Forelimb muscle (tissue), 1 donor: Measurements from ENCODE around the gene USP6NL. TPM values are rescaled to one million over a fixed set of nuclear protein-coding genes. Genes with fewer than 3 reads are reported as not detected.
"Not testable (repeated sequence)": the region's sequence is repeated elsewhere in the genome, so short reads cannot be mapped to it uniquely, and the experiment has no call there.

Experiments
- DNase-seq: peaks from one replicate; pipeline ENCODE4 v3.0.0-alpha.2; 2013; ENCODE audit warnings: low read depth
- polyA plus RNA-seq: library from polyadenylated mRNA; unstranded; fragments of 120-200 nt; gene quantifications from one replicate; pipeline ENCODE4 v1.2.1, GENCODE V29; 2013; ENCODE audit not compliant: insufficient read length

The USP6NL gene
- 7.7 TPM for polyA plus RNA-seq

DNA sequence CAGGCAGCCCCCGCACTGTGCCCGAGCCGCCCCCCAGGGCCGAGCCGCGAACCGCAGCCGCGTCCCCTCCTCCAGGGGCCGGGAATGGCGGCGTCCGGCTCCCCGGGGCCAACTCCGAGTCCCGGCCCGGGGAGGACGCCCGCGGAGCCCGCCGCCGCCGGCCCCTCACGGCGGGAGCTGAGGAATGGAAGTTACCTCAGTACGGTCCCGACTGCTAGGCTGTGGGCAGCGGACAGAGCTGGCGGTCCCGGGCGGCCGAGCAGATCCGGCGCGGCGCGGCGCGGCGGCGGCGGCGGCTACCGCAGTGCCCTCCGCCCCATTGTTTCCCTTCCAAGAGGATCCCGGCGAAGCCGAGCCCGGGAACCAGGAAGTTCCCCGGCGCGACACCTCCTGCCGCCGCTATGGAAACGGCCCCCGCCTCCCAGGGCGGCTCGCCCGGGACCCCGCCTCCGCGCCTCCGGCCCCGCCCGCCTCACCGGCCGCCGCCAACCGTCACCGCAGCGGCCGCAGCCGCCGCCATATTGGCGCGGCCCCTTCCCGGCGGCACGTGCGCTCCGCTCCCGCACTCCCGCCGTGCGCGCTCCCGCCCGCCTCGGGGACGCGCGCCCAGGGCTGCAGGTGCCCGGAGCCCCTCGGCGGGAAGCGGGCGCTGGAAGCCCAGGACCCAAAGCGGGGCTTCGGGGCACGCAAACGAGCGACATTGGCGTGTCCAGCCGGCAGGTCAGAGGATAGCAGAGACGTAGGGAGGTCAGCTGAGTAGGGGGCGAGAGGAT is at the start of gene USP6NL:
Gene USP6NL (minus strand): TSS at position 403 of the 773 bp plus-strand sequence. CDS start 14,016 bp downstream, outside the sequence.
- peak; percentile 50 for DNase-seq

- no peak for DNase-seq
Observed at GRCh38 chr10:11658801-11659368, 47.4 kb upstream of the USP6NL start.

DNA sequence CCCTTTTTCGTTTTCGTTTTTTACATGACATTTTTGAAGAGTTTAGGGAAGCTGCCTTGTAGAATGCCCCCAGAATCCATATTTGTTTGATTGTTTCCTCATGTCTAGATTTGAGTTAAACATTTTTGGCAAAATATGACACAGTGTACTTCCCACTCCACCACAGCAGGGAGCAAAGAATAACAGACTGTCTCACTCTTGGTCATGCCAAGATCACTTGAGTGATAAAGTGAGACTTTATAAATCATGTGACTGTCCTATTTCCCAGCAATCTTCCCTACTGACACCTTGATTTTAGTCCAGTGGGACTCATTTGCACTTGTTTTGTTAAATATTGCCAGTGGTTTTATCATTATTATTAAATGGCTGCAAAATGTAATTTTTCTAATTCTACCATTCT is 44.4 kb upstream of the USP6NL start:
- DNase-seq: no peak

- no peak for DNase-seq
Observed at GRCh38 chr10:11654659-11655058, 43.2 kb upstream of the USP6NL start.

- no peak for DNase-seq
Observed at GRCh38 chr10:11653758-11654471, 42.5 kb upstream of the USP6NL start.

DNA sequence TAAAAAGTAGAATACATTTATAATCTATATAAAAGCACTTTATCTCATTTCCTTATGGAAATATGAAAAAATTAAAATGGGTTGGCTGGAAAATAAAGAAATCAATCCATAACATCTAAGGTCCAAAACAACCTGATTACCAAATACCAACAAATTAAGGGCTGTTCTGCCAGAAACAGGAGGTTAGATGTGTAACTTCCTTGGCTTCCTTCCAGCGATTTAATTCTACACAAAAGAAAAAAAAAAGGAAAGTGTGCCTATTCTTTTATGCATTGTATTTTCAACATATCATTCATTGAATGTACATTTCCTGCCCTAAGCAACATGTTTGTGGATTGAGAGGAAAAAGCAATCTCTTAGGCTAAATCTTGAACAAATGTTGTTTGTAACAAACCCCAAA is 36.2 kb upstream of the USP6NL start:
- no peak for DNase-seq

DNA sequence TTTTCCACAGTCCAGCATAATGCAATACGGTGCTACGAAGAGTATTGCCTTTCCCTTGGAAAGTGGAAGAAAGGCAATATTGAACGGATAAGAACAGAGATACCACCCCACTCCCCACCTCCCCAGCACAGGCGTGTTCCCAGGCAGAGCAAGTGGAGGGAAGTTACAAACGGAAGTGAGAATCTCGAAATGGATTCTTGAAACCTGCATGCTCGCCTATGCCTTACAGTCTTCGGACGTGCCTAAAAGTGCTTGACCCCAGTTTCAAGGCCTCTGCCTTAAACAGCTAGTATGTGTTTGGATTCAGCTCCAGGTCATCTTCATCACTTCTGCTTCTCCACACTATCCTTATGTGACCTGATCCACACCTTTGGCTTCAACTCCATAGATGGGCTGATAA is 35.0 kb upstream of the USP6NL start:
- DNase-seq: no peak

GRCh38 chr10:11643039-11643438 is 31.6 kb upstream of the USP6NL start:
- no peak for DNase-seq

GRCh38 chr10:11642566-11642965 is 31.1 kb upstream of the USP6NL start:
- no peak for DNase-seq

- no peak for DNase-seq
Observed at GRCh38 chr10:11639849-11640764, 28.7 kb upstream of the USP6NL start.

DNA sequence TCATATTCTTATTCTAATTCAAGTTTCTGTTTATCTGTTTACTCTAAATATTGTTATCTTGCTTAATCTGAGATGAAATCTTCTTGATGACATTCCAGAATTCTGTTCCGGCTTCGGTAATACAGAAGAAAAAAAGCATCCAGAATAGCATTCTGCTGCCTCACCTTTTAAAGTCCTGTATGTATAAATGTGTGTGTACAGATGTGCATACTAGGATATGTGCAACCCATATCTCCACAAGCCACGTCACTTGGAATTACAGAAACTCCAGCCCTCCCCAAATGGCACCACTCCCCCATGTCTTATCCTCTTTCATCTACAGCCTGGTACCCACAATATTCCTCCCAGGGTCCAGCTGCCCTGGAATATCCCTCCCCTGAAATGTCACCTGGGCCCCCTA is 27.9 kb upstream of the USP6NL start:
- DNase-seq: no peak

DNA sequence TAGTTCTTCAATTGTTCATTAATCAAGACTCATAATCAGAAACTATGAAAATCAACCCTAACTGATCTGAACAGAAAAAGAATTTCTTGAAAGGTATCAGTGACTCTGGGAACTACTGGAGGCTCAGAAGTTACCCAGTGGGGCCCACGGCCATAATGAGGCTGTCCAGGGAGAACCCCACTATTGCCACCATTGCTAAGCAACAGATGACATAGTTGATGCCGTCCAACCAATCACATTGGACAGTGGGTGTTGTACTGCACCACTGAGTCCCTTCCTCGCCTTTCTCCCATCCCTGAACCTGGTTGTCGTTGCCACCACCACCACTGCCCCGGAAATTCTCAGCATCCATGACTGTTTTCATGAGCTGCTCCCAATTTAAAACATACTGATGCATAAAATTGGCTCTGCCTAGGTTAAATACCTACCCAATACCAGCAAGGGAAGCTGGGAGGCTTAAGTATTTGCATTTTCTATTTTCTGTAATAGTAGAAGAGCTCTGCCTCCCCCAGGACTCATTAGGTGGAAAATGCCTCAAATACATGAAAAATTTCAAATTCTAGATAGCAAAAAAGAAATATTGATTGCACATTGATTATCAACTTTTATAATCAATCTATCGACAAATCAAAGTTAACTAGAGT is 26.7 kb upstream of the USP6NL start:
- DNase-seq: no peak

- no peak for DNase-seq
Observed at GRCh38 chr10:11636697-11637303, 25.4 kb upstream of the USP6NL start.

DNA sequence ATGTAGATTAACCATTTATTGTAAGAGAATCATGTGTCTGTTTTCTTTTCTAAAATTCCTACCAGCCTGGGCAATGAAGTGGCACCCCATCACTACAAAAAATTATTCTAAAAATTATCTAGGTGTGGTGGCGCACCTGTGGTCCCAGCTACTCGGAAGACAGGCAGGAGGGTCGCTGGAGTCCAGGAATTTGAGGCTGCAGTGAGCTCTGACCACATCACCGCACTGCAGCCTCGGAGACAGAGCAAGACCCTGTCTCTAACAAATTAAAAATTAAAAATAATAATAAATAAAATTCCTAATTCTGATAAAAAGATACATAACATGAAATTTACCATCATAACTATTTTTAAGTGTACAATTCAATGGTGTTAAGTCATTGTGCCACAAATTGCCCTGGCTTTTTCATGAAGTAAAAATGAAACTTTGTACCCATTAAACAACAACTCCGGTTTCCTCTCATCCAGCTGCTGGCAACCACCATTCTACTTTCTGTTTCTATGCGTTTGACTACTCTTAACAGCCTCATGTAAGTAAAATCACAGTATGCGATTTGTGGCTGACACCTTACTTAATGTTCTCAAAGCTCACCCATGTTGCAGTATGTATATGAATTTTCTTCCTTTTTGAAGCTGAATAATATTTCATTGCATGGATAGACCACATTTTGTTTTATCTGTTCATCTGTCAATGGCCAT is 20.6 kb upstream of the USP6NL start:
- no peak for DNase-seq

DNA sequence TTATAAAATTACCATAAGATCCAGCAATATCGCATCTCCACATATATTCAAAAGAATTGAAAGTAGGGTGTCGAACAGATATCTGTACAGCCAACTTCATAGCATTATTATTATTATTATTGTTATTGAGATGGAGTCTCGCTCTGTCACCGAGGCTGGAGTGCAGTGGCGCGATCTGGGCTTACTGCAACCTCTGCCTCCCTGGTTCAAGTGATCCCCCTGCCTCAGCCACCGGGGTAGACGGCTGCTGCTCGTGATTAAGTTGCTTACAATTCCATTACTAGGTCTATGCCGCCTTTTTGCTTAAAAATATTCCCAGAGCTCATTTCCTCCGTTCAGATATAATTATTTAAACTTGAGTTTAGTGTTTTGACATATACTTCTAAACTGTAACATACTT is 19.8 kb upstream of the USP6NL start:
- no peak for DNase-seq

- no peak for DNase-seq
Observed at GRCh38 chr10:11629731-11630130, 18.3 kb upstream of the USP6NL start.

DNA sequence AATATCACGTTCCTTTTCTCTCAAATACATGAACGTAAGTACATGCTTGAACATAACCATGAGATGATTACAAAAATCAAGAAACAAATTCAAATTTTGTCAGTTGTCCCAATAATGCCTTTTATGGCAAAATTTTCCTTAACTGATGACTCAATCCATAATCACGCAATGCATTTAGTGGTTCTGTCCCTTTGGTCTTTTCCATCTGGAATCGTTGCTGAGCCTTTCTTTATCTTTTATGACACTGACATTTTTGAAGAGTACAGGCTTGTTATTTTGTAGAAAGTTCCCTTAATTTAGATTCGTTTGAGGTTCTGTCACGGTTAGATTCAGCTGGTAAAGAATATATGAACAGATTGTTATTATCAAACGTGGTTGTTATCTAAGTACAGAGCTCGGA is 16.5 kb upstream of the USP6NL start:
- DNase-seq: not testable (repeated sequence)

DNA sequence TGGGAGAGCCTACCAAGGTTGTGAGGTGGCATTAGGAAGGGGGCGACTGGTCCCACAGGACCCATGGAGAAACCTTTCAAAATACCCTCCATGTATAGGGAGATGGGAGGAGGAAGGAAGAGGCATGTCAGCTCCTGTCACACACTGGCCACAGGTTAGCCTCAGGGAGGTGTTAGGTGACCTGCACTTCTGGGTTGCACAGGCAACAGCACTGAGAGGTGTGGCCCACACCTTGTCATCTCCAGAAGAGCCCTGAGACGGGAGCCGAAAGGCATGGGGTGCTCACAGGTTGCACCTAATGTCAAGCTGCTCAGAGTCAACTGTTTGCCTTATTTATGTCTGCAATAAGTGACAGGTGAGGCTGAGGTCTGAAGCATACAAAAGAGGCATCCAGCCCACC is 14.6 kb upstream of the USP6NL start:
- no peak for DNase-seq

- DNase-seq: no peak
Observed at GRCh38 chr10:11625019-11625735, 13.7 kb upstream of the USP6NL start.

DNA sequence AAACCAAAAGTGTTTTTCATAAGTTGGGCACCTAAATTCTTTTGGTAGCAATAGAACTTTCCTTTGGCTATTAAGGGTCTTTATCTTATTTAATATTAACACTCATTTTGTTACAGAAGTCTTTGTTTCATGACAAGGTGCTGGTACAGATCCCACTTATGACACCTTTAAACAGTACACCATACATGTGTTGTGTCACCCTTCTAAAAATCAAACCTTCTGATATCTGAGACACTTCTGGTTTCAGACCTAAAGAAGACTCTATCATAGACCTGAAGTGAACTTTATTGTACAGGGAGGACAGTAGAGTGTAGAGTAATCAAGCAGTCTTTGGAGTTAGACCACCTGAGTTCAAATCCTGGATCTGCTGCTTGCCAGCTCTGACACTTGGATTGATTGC is 5.8 kb upstream of the USP6NL start:
- DNase-seq: no peak
